Subcutaneous abdominal adipose tissue (tissue), 5 donors: ENCODE measurements around the gene MCTP1.

Experiments
- H3K27ac ChIP-seq: one replicate; pipeline ENCODE4 v1.7.0; 2013; ENCODE audit warnings: low read depth, mild to moderate bottlenecking, inconsistent platforms, low read length, moderate library complexity
- H3K27me3 ChIP-seq, 5 donors: one replicate each; pipeline ENCODE4 v1.7.0; 2013; ENCODE audit warnings: low read length in 5 of 5, inconsistent platforms in 1 of 5; ENCODE audit not compliant: control insufficient read depth in 5 of 5, insufficient read depth in 4 of 5
- H3K36me3 ChIP-seq, 5 donors: one replicate each; pipeline ENCODE4 v1.7.0; 2013; ENCODE audit warnings: low read length in 5 of 5; ENCODE audit not compliant: control insufficient read depth in 5 of 5, insufficient read depth in 5 of 5
- H3K4me1 ChIP-seq, 5 donors: one replicate each; pipeline ENCODE4 v1.7.0; 2013; ENCODE audit warnings: low read length in 5 of 5, mild to moderate bottlenecking in 3 of 5, moderate library complexity in 1 of 5; ENCODE audit not compliant: control insufficient read depth in 5 of 5, insufficient read depth in 5 of 5
- H3K4me3 ChIP-seq, 5 donors: one replicate each; pipeline ENCODE4 v1.7.0; 2013; ENCODE audit warnings: low read length in 5 of 5, low read depth in 1 of 5
- H3K9ac ChIP-seq, 5 donors: one replicate each; pipeline ENCODE4 v1.7.0; 2013; ENCODE audit warnings: low read length in 5 of 5, mild to moderate bottlenecking in 4 of 5, moderate library complexity in 3 of 5
- H3K9me3 ChIP-seq, 5 donors: one replicate each; pipeline ENCODE4 v1.7.0; 2013; ENCODE audit warnings: low read length in 5 of 5; ENCODE audit not compliant: control insufficient read depth in 5 of 5
- donor health status: healthy.
- donor health status: healthy.
- donor health status: healthy.
- donor health status: healthy.
- donor health status: healthy.

Gene MCTP1

GRCh38 chr5:95194856-95195255 is 90.0 kb downstream of the MCTP1 start:
- no peaks in the 10 kb centered on the region for H3K27me3 ChIP-seq
- H3K36me3 ChIP-seq, result no peaks in the 10 kb centered on the region
- H3K4me1 ChIP-seq, result no peaks in the 10 kb centered on the region
- no peaks in the 10 kb centered on the region for H3K9me3 ChIP-seq
- no peak overlapping the region for H3K4me3 ChIP-seq
- no peak overlapping the region for H3K27ac ChIP-seq
- H3K9ac ChIP-seq, result no peak overlapping the region

- H3K27me3 ChIP-seq, result no peaks in the 10 kb centered on the region
- H3K4me3 ChIP-seq, result no peak overlapping the region
- no peak overlapping the region for H3K27ac ChIP-seq
- H3K4me1 ChIP-seq, result no peaks in the 10 kb centered on the region
- no peaks in the 10 kb centered on the region for H3K36me3 ChIP-seq
- no peak overlapping the region for H3K9ac ChIP-seq
- peaks cover 0 to 2% (median 0%) of the 10 kb centered on the region in 5 donors for H3K9me3 ChIP-seq
These were observed 93.6 kb downstream of the MCTP1 start for GRCh38 chr5:95191330-95191729.

GRCh38 chr5:95184924-95185323 is 100.0 kb downstream of the MCTP1 start:
- Histone ChIP-seq H3K9ac (no peak overlapping the region), H3K27ac (no peak overlapping the region), H3K4me3 (no peak overlapping the region), H3K36me3 (no peaks in the 10 kb centered on the region), H3K4me1 (no peaks in the 10 kb centered on the region), H3K9me3 (peaks cover 0 to 2% (median 0%) of the 10 kb centered on the region in 5 donors), H3K27me3 (no peaks in the 10 kb centered on the region)

- Histone ChIP-seq H3K27ac (no peak overlapping the region), H3K9me3 (no peaks in the 10 kb centered on the region), H3K4me1 (no peaks in the 10 kb centered on the region), H3K27me3 (no peaks in the 10 kb centered on the region), H3K36me3 (no peaks in the 10 kb centered on the region), H3K4me3 (no peak overlapping the region), H3K9ac (no peak overlapping the region)
These were observed 103.2 kb downstream of the MCTP1 start for GRCh38 chr5:95181644-95182043.

GRCh38 chr5:95178046-95178651 is 106.7 kb downstream of the MCTP1 start:
- Histone ChIP-seq H3K9ac (no peak overlapping the region), H3K27ac (no peak overlapping the region), H3K36me3 (no peaks in the 10 kb centered on the region), H3K27me3 (no peaks in the 10 kb centered on the region), H3K9me3 (no peaks in the 10 kb centered on the region), H3K4me3 (no peak overlapping the region), H3K4me1 (no peaks in the 10 kb centered on the region)

GRCh38 chr5:95177456-95177855 is 107.4 kb downstream of the MCTP1 start:
- Histone ChIP-seq H3K4me1 (no peaks in the 10 kb centered on the region), H3K4me3 (no peak overlapping the region), H3K9me3 (no peaks in the 10 kb centered on the region), H3K36me3 (no peaks in the 10 kb centered on the region), H3K9ac (no peak overlapping the region), H3K27ac (no peak overlapping the region), H3K27me3 (no peaks in the 10 kb centered on the region)

- H3K27me3 ChIP-seq, result no peaks in the 10 kb centered on the region
- H3K4me3 ChIP-seq, result no peak overlapping the region
- H3K9ac ChIP-seq, result no peak overlapping the region
- H3K4me1 ChIP-seq, result no peaks in the 10 kb centered on the region
- H3K36me3 ChIP-seq, result no peaks in the 10 kb centered on the region
- H3K27ac ChIP-seq, result no peak overlapping the region
- H3K9me3 ChIP-seq, result peaks cover 0 to 3% (median 0%) of the 10 kb centered on the region in 5 donors
These were observed 109.8 kb downstream of the MCTP1 start for GRCh38 chr5:95175106-95175505.

- Histone ChIP-seq H3K27ac (no peak overlapping the region), H3K4me1 (no peaks in the 10 kb centered on the region), H3K4me3 (no peak overlapping the region), H3K9me3 (peaks cover 0 to 3% (median 0%) of the 10 kb centered on the region in 5 donors), H3K27me3 (no peaks in the 10 kb centered on the region), H3K9ac (no peak overlapping the region), H3K36me3 (no peaks in the 10 kb centered on the region)
These were observed 112.2 kb downstream of the MCTP1 start for GRCh38 chr5:95172659-95173058.

GRCh38 chr5:95164861-95165260 is 120.0 kb downstream of the MCTP1 start:
- Histone ChIP-seq H3K4me1 (peaks cover 0 to 7% (median 0%) of the 10 kb centered on the region in 5 donors), H3K27me3 (no peaks in the 10 kb centered on the region), H3K9me3 (peaks cover 0 to 3% (median 0%) of the 10 kb centered on the region in 5 donors), H3K27ac (no peak overlapping the region), H3K9ac (no peak overlapping the region), H3K36me3 (no peaks in the 10 kb centered on the region), H3K4me3 (no peak overlapping the region)

- no peaks in the 10 kb centered on the region for H3K27me3 ChIP-seq
- H3K9ac ChIP-seq, result no peak overlapping the region
- peaks cover 0 to 7% (median 0%) of the 10 kb centered on the region in 5 donors for H3K4me1 ChIP-seq
- no peak overlapping the region for H3K27ac ChIP-seq
- no peaks in the 10 kb centered on the region for H3K36me3 ChIP-seq
- peaks cover 0 to 3% (median 0%) of the 10 kb centered on the region in 5 donors for H3K9me3 ChIP-seq
- no peak overlapping the region for H3K4me3 ChIP-seq
These were observed 121.8 kb downstream of the MCTP1 start for GRCh38 chr5:95163079-95163478.
